GM23338 (cell line): ENCODE data around the gene CTTN. TPM values are rescaled to one million over a fixed set of nuclear protein-coding genes. Genes with fewer than 3 reads are reported as not detected.

ENCODE experiments used
- ATAC-seq: fragments of 200-7000 bp; cut with Tn5 transposase; 3 replicates; pipeline ENCODE4 v1.9.1; 2020
- DNase-seq: peaks from one replicate; pipeline ENCODE4 v3.0.0-alpha.2; 2015; ENCODE audit warnings: low spot score
- H2AFZ ChIP-seq: fragments of 200-600 bp; sonication (generic); 2 replicates; pipeline ENCODE4 v1.8.0; 2016; ENCODE audit warnings: antibody characterized with exemption, mild to moderate bottlenecking, moderate library complexity
- H3F3A ChIP-seq: fragments of 200-600 bp; sonication (generic); replicated peaks from 2 replicates; pipeline ENCODE4 v1.8.0; 2017; ENCODE audit warnings: antibody characterized with exemption, mixed run types, low read depth
- H3K27ac ChIP-seq: fragments of 200-600 bp; sonication (generic); 2 replicates; pipeline ENCODE4 v1.6.1; 2016; ENCODE audit warnings: low read depth
- H3K27me3 ChIP-seq: fragments of 200-600 bp; sonication (generic); 2 replicates; pipeline ENCODE4 v1.8.0; 2016; ENCODE audit warnings: mild to moderate bottlenecking, mixed run types, moderate library complexity; ENCODE audit not compliant: insufficient read depth
- H3K36me3 ChIP-seq: fragments of 200-600 bp; sonication (generic); 2 replicates; pipeline ENCODE4 v1.8.0; 2016; ENCODE audit warnings: mild to moderate bottlenecking; ENCODE audit not compliant: insufficient read depth
- H3K4me1 ChIP-seq: fragments of 200-600 bp; sonication (generic); 2 replicates; pipeline ENCODE4 v1.8.0; 2016; ENCODE audit warnings: mild to moderate bottlenecking, moderate library complexity; ENCODE audit not compliant: insufficient read depth
- H3K4me2 ChIP-seq: fragments of 200-600 bp; sonication (generic); 2 replicates; pipeline ENCODE4 v1.7.1; 2017; ENCODE audit warnings: mixed run types
- H3K4me3 ChIP-seq: fragments of 200-600 bp; sonication (generic); 2 replicates; pipeline ENCODE4 v1.6.1; 2016; ENCODE audit warnings: mixed run types
- H3K79me2 ChIP-seq: fragments of 200-600 bp; sonication (generic); replicated peaks from 2 replicates; pipeline ENCODE4 v1.8.0; 2017; ENCODE audit warnings: mild to moderate bottlenecking; ENCODE audit not compliant: insufficient read depth
- H3K9me2 ChIP-seq: fragments of 200-600 bp; sonication (generic); 2 replicates; pipeline ENCODE4 v1.8.0; 2017; ENCODE audit not compliant: insufficient read depth
- H4K20me1 ChIP-seq: fragments of 200-600 bp; sonication (generic); replicated peaks from 2 replicates; pipeline ENCODE4 v1.8.0; 2017; ENCODE audit warnings: mild to moderate bottlenecking; ENCODE audit not compliant: insufficient read depth
- H3K27ac Mint-ChIP-seq: 2 replicates; pipeline ENCODE4 v1.8.0; 2020; ENCODE audit warnings: inconsistent platforms, mild to moderate bottlenecking, moderate library complexity, mixed read lengths
- H3K27me3 Mint-ChIP-seq: 3 replicates; pipeline ENCODE4 v1.8.0; 2022; ENCODE audit warnings: low read depth, mild to moderate bottlenecking, moderate library complexity, mixed read lengths, inconsistent platforms; ENCODE audit not compliant: insufficient read depth, poor library complexity
- H3K36me3 Mint-ChIP-seq: 3 replicates; pipeline ENCODE4 v1.8.0; 2021; ENCODE audit warnings: low read depth, mild to moderate bottlenecking, inconsistent platforms, moderate library complexity, mixed read lengths
- H3K4me1 Mint-ChIP-seq: 3 replicates; pipeline ENCODE4 v1.8.0; 2020; ENCODE audit warnings: mild to moderate bottlenecking, inconsistent platforms, mixed read lengths
- H3K4me3 Mint-ChIP-seq: 3 replicates; pipeline ENCODE4 v1.8.0; 2021; ENCODE audit warnings: moderate library complexity, mild to moderate bottlenecking, inconsistent platforms, mixed read lengths
- H3K9me3 Mint-ChIP-seq: 3 replicates; pipeline ENCODE4 v1.8.0; 2020; ENCODE audit warnings: moderate library complexity, mild to moderate bottlenecking, inconsistent platforms, mixed read lengths
- CREB1 ChIP-seq: fragments of 250-450 bp; sonication (Bioruptor Pico); IDR thresholded peaks from 2 replicates; pipeline ENCODE4 v1.5.0; 2020; ENCODE audit warnings: low read depth, mild to moderate bottlenecking, moderate library complexity
- EZH2phosphoT487 ChIP-seq: fragments of 200-600 bp; sonication (generic); IDR thresholded peaks from one replicate; pipeline ENCODE4 v1.8.1; 2018; ENCODE audit warnings: antibody characterized with exemption; ENCODE audit not compliant: unreplicated experiment
- JUNB ChIP-seq: IDR thresholded peaks from one replicate; pipeline ENCODE4 v1.6.1; 2016; ENCODE audit warnings: antibody characterized with exemption; ENCODE audit not compliant: unreplicated experiment
- NANOG ChIP-seq: IDR thresholded peaks from 2 replicates; pipeline ENCODE4 v1.6.1; 2016; ENCODE audit warnings: antibody characterized with exemption, borderline replicate concordance
- POLR2AphosphoS5 ChIP-seq: IDR thresholded peaks from 2 replicates; pipeline ENCODE4 v1.6.1; 2016; ENCODE audit warnings: antibody characterized with exemption, low read depth
- STAT1 ChIP-seq: IDR thresholded peaks from one replicate; pipeline ENCODE4 v1.6.1; 2016; ENCODE audit warnings: antibody characterized with exemption; ENCODE audit not compliant: unreplicated experiment
- ZNF331 ChIP-seq: fragments of 250-450 bp; sonication (Bioruptor Pico); IDR thresholded peaks from 2 replicates; pipeline ENCODE4 v1.5.0; 2020; ENCODE audit warnings: low read depth, mild to moderate bottlenecking, moderate library complexity
- polyA plus RNA-seq: library from polyadenylated mRNA; unstranded; fragments of >200 nt; fragmentation: Nextera tagmentation; extraction: Ambion mirVana; gene quantifications from 2 replicates; pipeline ENCODE4 v1.2.1, GENCODE V29; 2016
- total RNA-seq: library from RNA; depleted of rRNA; stranded (reverse); fragments of >200 nt; shearing (Covaris generic); gene quantifications from 2 replicates; pipeline ENCODE4 v1.2.3, GENCODE V29; 2014
- TF ChIP-seq, protein P1 (sequence below): IDR thresholded peaks from 2 replicates; pipeline ENCODE4 v1.6.1; 2016; ENCODE audit warnings: antibody characterized with exemption
- TF ChIP-seq, protein P2 (sequence below): fragments of 250-450 bp; sonication (Bioruptor Pico); IDR thresholded peaks from 2 replicates; pipeline ENCODE4 v1.5.0; 2020; ENCODE audit warnings: mild to moderate bottlenecking, moderate library complexity

Gene CTTN
- total and polyA plus RNA-seq, 2 experiments from 2014 or later, result 163 to 343 TPM

- Histone ChIP-seq H3K4me3 (no peak overlapping the region), H3K9me2 (no peaks in the 10 kb centered on the region), H3K27ac (no peak overlapping the region), H4K20me1 (peaks cover 14% of the 10 kb centered on the region), H3K27me3 (no peaks in the 10 kb centered on the region), H3K4me1 (no peaks in the 10 kb centered on the region), H3F3A (no peaks in the 10 kb centered on the region), H3K4me2 (no peak overlapping the region), H3K79me2 (no peaks in the 10 kb centered on the region), H2AFZ (no peak overlapping the region), H3K36me3 (peaks cover 22% of the 10 kb centered on the region; the same call in 1 of the 2 replicates)
- Mint-ChIP-seq H3K36me3 (peaks cover 88% of the 10 kb centered on the region), H3K9me3 (peaks cover 2% of the 10 kb centered on the region; the same call in 1 of the 3 replicates), H3K27ac (no peak overlapping the region; the same call in 1 of the 2 replicates), H3K4me3 (no peak overlapping the region), H3K4me1 (peaks cover 4% of the 10 kb centered on the region; the same call in 1 of the 3 replicates), H3K27me3 (peaks cover under 1% of the 10 kb centered on the region)
- ATAC-seq (no peak; the same call in 2 of the 3 replicates), DNase-seq (no peak)
- TF ChIP-seq NANOG, result no peak
- TF ChIP-seq JUNB, result no peak
- TF ChIP-seq, protein P1, sequence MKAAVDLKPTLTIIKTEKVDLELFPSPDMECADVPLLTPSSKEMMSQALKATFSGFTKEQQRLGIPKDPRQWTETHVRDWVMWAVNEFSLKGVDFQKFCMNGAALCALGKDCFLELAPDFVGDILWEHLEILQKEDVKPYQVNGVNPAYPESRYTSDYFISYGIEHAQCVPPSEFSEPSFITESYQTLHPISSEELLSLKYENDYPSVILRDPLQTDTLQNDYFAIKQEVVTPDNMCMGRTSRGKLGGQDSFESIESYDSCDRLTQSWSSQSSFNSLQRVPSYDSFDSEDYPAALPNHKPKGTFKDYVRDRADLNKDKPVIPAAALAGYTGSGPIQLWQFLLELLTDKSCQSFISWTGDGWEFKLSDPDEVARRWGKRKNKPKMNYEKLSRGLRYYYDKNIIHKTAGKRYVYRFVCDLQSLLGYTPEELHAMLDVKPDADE, result no peak
- no peak for TF ChIP-seq CREB1
- TF ChIP-seq EZH2phosphoT487, result no peak
- TF ChIP-seq STAT1, result no peak
- TF ChIP-seq POLR2AphosphoS5, result no peak
Observed at GRCh38 chr11:70432065-70432464, 33.7 kb downstream of the CTTN start.

DNA sequence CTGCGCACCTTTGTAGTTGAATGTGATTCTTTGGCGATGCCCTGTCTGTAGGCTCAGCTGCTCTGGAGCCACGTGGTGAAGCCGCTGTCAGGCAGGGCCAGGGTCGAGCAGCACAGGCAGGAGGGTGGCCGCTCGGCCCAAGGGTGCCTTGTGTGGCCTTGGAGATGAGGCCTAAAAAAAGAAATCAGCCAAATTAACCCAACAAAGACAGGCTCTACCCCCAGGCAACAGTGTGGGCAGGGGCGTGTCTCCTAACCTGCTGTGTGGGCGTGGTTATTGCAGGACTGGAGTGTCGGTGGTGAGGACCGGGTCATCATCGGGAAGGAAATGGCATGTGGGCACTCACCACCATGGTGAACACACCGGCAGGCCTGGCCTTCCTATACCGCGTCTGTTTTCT is 34.3 kb downstream of the CTTN start:
- Mint-ChIP-seq H3K4me3 (no peak overlapping the region), H3K27me3 (peaks cover 2% of the 10 kb centered on the region), H3K9me3 (peaks cover 2% of the 10 kb centered on the region; the same call in 1 of the 3 replicates), H3K36me3 (peaks cover 88% of the 10 kb centered on the region), H3K4me1 (peaks cover 4% of the 10 kb centered on the region; the same call in 1 of the 3 replicates), H3K27ac (no peak overlapping the region; the same call in 1 of the 2 replicates)
- Histone ChIP-seq H3K27ac (no peak overlapping the region), H3K9me2 (no peaks in the 10 kb centered on the region), H4K20me1 (peaks cover 14% of the 10 kb centered on the region), H3K4me1 (no peaks in the 10 kb centered on the region), H2AFZ (no peak overlapping the region), H3K4me2 (no peak overlapping the region), H3K27me3 (no peaks in the 10 kb centered on the region), H3K36me3 (peaks cover 22% of the 10 kb centered on the region; the same call in 1 of the 2 replicates), H3K79me2 (no peaks in the 10 kb centered on the region), H3K4me3 (no peak overlapping the region), H3F3A (no peaks in the 10 kb centered on the region)
- TF ChIP-seq, protein P2, sequence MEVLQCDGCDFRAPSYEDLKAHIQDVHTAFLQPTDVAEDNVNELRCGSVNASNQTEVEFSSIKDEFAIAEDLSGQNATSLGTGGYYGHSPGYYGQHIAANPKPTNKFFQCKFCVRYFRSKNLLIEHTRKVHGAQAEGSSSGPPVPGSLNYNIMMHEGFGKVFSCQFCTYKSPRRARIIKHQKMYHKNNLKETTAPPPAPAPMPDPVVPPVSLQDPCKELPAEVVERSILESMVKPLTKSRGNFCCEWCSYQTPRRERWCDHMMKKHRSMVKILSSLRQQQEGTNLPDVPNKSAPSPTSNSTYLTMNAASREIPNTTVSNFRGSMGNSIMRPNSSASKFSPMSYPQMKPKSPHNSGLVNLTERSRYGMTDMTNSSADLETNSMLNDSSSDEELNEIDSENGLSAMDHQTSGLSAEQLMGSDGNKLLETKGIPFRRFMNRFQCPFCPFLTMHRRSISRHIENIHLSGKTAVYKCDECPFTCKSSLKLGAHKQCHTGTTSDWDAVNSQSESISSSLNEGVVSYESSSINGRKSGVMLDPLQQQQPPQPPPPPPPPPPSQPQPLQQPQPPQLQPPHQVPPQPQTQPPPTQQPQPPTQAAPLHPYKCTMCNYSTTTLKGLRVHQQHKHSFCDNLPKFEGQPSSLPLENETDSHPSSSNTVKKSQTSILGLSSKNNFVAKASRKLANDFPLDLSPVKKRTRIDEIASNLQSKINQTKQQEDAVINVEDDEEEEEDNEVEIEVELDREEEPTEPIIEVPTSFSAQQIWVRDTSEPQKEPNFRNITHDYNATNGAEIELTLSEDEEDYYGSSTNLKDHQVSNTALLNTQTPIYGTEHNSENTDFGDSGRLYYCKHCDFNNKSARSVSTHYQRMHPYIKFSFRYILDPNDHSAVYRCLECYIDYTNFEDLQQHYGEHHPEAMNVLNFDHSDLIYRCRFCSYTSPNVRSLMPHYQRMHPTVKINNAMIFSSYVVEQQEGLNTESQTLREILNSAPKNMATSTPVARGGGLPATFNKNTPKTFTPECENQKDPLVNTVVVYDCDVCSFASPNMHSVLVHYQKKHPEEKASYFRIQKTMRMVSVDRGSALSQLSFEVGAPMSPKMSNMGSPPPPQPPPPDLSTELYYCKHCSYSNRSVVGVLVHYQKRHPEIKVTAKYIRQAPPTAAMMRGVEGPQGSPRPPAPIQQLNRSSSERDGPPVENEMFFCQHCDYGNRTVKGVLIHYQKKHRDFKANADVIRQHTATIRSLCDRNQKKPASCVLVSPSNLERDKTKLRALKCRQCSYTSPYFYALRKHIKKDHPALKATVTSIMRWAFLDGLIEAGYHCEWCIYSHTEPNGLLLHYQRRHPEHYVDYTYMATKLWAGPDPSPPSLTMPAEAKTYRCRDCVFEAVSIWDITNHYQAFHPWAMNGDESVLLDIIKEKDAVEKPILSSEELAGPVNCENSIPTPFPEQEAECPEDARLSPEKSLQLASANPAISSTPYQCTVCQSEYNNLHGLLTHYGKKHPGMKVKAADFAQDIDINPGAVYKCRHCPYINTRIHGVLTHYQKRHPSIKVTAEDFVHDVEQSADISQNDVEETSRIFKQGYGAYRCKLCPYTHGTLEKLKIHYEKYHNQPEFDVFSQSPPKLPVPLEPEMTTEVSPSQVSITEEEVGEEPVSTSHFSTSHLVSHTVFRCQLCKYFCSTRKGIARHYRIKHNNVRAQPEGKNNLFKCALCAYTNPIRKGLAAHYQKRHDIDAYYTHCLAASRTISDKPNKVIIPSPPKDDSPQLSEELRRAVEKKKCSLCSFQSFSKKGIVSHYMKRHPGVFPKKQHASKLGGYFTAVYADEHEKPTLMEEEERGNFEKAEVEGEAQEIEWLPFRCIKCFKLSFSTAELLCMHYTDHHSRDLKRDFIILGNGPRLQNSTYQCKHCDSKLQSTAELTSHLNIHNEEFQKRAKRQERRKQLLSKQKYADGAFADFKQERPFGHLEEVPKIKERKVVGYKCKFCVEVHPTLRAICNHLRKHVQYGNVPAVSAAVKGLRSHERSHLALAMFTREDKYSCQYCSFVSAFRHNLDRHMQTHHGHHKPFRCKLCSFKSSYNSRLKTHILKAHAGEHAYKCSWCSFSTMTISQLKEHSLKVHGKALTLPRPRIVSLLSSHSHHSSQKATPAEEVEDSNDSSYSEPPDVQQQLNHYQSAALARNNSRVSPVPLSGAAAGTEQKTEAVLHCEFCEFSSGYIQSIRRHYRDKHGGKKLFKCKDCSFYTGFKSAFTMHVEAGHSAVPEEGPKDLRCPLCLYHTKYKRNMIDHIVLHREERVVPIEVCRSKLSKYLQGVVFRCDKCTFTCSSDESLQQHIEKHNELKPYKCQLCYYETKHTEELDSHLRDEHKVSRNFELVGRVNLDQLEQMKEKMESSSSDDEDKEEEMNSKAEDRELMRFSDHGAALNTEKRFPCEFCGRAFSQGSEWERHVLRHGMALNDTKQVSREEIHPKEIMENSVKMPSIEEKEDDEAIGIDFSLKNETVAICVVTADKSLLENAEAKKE, result no peak
- TF ChIP-seq ZNF331 (CRISPR knock-in tag), result no peak
- TF ChIP-seq, protein P1, result no peak
- ATAC-seq, result peak; percentile 21
- DNase-seq, result no peak
